Stimulated activated CD8-positive, alpha-beta memory T cell treated with anti-CD3 and anti-CD28 coated beads, Interleukin-12 subunit alpha, Interleukin-12 subunit beta, amount 100 ng/mL, for 1 hour (primary cell): ENCODE data around the gene FARSB.
A peak's percentile ranks its signal among the peaks of the same experiment; 100 is the strongest.
"Not testable (repeated sequence)": the region's sequence is repeated elsewhere in the genome, so short reads cannot be mapped to it uniquely, and the experiment has no call there.

Experiments used
- DNase-seq: peaks from one replicate; pipeline ENCODE4 v3.0.0-alpha.2; 2020; ENCODE audit warnings: low read depth

FARSB gene

DNA sequence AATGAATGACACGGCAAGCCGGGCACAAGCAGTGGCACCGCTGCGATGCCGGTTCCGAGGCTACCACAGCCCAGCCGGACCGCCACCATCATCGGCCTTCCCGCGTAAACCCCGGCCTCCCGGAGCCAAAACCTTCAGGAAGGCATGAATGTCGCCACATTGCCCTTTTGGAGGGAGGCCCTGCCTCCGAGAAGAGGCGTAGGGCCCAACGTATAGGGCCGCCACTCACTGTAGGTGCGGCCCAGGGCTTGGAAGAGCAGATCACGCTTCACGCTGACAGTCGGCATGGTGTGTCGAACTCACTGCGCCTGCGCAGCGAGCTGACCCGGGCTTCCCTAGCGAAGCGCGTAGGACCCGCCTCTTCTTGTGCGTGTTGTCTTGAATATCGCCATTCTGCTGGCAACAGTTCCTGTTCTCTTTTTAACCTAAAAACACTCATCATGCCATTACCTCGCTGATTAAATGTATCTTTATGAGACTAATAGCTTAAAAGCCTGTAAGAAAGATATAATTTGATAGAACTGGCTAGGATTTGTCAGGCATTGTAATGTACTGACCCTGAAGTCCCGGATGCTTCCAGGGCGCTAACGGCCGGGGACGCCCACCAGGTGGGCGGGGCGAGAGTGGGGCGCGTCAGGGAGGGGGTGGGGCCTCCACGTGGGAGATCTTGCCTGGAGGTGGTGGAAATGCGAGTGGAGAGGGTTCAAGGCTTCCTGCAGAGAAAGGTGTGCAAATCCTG is at the start of gene FARSB:
TSS of gene FARSB (minus strand) at position 306 of the 739 bp plus-strand sequence. CDS start at position 287, 19 bp downstream.
- DNase-seq = peak; percentile 90

DNA sequence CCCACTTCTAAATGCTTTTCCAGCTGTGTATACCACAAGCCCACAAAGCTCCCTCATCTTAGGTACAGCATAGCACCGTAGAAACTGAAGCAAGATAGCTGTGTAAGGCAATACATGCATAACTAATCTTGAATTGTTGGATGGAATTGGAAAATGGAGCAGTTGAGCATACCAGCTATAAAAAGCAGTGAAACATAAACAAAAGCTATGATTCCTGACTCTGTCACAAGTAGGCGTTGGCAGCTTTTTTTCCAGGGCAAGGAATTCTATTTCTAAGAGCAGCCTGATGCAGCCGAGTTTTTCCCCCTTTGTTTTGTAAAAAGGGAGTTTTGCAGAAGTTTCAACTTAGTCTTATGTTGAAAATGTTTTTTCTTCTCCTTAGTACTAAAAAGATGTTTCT is 48.0 kb upstream of the FARSB start:
- DNase-seq = no peak

DNA sequence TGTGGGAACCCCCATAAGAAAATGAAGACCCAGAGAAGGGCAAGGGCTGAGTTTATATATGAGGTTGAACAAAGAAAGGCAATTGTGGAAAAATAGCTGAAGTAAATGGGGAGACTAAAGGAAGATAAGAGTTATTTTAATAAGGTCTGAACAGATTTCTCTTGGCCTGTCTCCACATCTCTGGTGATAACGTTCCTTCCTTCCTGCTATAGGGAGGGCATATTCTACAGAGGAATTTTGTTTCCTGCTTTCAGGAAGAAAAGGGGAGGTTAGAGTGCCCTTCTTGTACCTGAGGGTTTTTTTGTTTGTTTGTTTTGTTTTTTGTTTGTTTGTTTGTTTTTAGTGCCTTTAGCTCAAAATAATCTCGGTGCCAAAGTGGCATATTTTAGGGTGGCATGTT is 47.2 kb upstream of the FARSB start:
- DNase-seq = no peak

DNA sequence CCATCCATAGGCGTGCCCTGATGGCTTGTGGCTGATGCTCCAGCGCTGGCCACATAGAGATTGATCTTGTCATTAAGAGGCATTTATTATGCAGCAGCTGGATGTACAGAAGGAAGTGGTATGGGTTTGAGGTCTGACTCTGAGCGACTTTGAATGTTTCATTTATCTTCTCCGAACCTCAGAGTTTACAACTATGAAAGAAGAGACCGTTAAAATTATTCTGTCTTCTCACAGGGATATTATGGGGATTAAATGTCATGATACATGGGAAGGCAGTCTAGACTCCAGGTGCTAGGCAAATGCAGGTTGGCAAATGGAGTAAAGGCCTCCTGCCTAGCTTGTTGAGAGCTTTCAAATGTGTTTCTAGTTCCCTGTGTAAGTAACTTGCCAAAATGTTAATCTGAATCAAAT is 45.8 kb upstream of the FARSB start:
- DNase-seq = no peak

DNA sequence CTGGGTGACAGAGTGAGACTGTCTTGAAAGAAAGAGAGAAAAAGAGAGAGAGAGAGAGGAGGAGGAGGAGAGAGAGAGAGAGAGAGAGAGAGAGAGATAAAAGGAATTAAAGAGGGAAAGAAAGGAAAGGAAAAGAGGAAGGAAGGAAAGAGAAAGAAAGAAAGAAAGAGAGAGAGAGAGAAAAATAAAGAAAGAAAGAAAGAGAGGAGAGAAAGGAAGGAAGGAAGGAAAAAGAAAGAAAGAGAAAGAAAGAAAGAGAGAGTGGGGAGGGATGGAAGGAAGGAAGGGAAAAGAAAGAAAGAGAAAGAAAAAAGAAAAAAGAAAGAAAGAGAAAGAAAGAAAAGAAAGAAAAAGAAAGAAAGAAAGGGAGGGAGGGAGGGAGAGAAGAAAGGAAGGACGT is 45.3 kb upstream of the FARSB start:
- DNase-seq = no peak

DNA sequence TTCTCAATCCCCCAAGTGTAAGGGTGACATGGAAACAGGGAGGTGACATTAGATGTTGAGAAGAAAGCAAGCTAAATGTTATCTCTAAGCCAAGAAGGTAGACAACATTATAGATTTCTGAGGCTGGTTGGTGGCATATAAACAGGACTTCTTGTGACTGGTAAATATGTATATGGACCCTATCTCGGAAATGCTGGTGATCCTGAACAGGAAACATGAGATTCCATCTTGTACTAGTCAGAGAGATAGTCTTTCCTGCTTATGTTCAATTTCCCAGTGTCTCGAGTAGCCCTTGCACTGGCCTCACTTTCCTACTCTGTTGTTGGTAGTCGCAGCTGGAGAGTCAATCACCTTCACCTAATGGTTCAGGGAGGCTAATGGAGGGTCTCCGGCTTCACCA is 42.4 kb upstream of the FARSB start:
- DNase-seq = no peak

DNA sequence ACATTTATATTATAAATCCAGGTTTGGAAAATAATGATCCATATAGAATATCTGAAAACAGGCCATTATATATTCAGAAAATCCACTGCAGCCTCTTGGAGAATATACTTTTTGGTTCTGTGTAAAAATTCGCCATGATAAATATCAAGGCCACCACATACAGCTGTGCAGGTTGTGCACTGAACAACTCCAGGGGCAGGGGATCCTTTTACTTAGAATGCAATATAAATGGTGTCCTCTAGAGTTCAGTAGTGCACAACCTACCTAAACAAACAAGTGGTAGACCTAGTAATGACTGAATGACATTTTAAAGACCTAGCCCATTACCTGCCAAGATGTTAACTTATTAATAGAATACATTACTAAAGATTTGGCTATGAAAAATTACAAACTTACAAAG is 37.9 kb upstream of the FARSB start:
- no peak for DNase-seq

DNA sequence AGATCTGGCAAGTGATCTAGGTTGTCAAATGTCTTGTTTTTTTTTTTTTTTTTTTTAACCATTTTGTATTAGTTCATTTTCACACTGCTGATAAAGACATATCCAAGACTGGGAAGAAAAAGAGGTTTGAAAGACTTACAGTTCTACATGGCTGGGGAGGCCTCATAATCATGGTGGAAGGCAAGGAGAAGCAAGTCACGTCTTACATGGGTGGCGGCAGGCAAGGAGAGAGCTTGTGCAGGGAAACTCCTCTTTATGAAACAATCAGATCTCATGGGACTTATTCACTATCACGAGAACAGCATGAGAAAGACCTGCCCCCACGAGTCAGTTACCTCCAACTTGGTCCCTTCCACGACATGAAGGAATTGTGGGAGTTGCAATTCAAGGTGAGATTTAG is 37.5 kb upstream of the FARSB start:
- DNase-seq = not testable (repeated sequence)

DNA sequence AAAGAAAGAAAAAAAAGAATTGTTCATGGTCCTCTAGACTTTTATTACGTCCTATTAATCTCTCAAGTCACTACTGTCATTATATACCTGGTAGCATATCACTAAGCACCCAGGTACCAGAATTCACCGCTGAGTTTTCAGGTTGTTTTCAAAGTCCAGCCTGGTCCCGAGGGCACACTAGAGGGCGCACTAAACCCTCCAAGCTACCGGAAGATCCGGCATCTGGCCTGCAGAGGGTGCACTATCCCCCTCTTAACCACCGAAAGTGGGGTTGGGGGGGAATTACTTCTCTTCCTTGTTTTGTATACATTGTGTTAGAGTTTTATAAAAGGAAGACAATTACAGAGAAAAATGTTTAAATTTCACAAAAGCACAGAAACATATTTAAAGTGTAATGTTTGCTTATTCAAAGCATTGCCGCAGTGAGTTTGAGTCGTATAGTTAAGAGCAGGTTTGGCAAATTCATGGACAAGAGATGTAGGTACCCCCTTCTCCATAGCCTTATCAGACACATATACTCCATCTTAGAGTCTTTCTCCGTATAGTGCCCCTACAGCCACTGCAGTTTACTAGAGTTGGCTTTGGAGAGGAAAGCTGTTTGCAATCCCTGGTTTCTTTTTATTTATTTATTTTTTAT is 34.8 kb upstream of the FARSB start:
- peak; percentile 53 for DNase-seq

DNA sequence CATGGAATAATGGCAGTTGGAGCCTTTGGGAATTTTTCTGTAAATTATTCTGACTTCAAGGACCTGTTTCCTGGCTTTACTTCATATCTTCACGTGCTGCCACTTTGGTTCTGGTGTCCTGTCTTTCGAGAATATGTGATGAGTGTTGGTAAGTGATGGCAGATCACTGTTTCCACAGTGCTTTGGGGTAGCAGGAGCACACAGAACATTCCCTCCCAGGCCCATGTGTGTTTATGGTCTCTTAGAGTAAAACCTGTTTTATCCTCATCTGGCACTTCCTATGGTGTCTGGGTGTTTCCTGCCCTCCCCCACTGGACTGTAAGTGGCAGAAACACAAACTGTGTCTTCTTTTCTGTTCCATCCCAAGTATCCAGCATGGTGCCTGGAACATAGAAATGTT is 33.4 kb upstream of the FARSB start:
- no peak for DNase-seq

DNA sequence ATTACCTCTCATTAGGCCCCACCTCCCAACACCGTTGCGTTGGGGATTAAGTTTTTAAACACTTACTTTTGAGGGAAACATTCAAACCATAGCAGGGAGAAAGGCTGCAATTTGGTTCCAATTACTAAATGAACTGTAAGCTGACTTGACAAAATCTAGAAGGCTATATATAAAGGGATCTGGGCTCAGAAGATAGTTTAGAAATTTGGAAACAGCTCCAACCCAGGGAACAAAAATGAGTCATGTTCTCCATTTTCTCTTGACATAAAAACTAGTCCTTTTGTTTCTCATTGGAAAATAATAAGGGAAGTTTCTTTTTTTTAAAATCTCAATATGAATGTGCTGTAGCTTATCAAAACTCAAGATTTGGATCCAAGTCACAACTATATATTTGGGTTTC is 33.0 kb upstream of the FARSB start:
- DNase-seq = no peak

DNA sequence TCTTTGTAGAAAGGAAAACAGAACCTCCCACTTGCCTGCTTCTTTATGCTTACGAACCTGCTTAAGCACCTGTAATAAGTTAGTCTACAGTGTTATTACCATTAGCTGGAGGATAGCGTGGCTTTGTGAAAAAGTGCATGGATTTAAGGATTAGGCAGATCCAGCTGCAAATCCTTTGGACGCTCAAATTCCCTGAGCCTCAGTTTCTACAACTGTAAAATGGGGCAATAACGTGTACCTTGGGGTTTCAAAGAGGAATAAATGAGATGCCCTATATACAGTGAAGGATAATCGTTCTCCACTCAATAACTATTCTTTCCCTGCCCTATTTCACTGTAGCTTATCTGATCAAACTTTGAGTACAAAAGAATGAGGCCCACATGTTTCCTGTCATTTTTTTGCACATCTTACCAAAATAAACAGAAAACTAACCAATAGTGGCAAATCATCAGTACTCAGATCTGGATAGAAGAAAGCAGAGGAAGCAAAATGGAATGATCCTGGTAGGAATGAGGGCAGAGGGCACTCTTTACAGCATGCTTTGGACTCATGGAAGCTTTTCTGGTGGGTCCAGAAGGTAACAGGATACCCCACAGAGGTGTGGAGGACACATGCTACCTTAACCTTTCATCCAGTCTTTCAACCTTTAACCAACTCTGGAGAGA is 30.3 kb upstream of the FARSB start:
- no peak for DNase-seq

DNA sequence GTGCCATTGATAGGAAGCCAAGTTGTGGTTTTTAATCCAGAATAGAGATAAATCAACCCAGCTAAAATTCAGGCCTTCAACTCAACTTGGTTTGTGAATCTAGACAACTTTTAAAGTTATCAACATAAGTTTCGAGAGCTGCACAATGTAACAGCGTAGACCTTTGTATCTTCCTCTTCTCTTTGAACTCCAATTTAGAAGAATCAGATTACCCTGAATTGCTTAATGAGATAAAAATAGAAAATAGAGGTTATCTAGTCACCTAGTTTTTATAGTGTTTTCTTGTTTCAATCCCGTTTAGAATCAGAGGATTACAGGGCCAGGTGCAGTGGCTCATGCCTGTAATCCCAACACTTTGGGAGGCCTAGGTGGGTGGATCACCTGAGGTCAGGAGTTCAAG is 27.9 kb upstream of the FARSB start:
- no peak for DNase-seq

DNA sequence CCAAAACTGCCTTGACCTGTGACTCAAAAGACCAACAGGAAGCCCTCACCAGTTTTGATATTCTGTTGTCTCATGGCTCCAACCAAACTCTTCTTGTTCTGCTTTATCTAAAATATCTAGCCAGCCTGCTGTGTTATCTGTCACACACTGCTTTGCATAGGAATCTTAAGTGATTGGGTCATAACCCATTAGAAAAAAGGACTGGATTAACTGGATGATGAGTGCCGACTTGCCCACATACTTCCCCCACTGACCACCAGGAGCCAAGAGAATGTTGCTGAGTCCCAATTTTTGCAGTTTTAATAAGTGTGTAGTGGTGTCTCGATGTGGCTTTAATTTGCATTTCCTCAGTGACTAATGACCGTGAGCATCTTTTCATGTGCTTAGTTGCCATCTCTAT is 22.1 kb upstream of the FARSB start:
- DNase-seq = no peak

DNA sequence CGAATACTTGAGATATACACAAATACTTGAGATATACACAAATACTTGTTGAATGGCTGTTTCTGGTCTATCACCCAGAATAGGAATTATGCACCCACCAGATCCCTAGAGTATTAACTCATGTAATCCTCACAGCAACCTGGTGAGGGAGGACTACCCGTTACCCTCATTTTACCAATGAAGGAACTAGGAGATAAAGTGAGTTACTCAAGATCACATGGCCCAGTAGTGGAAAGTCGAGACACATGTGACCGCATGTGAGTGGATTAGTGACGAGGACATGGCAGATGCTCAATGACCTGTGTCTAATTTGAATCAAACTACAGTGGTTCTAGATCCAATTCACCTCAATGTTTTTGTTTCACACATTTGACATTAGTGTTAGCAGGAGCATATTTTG is 18.0 kb upstream of the FARSB start:
- no peak for DNase-seq

DNA sequence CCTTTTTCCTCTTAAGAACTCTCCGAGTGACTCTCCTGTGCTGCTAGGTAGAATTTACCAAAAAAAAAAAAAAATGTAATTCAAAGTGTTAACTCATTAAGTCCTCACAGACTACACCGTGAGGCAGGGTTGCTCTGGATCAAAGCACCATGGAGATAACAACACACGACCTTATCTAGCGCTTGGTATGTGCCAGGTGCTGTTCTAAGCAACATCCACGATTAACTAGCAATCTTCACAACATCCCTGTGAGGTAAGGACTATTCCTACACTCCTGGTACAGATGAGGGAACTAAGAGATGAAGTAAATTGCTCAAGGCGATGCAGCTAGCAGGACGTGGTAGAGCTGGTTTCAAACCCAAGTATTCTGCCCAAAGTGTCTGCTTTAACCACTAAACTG is 17.4 kb upstream of the FARSB start:
- no peak for DNase-seq

DNA sequence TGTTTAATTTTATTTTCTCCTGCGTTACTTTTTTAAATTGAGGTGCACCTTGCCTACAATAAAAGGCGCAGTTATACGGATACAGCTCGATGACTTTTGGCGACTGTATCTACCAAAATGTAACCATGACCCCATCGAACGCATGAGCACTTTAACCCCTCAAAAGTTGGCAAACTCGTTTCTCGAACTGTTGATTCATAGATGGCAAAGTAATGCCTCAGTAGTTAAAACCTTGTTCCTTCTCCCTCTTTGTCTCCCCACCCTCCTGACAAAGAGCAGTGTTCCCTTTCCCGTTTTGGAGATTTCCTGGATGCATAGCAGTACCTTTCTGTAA is 16.1 kb upstream of the FARSB start:
- DNase-seq = no peak

DNA sequence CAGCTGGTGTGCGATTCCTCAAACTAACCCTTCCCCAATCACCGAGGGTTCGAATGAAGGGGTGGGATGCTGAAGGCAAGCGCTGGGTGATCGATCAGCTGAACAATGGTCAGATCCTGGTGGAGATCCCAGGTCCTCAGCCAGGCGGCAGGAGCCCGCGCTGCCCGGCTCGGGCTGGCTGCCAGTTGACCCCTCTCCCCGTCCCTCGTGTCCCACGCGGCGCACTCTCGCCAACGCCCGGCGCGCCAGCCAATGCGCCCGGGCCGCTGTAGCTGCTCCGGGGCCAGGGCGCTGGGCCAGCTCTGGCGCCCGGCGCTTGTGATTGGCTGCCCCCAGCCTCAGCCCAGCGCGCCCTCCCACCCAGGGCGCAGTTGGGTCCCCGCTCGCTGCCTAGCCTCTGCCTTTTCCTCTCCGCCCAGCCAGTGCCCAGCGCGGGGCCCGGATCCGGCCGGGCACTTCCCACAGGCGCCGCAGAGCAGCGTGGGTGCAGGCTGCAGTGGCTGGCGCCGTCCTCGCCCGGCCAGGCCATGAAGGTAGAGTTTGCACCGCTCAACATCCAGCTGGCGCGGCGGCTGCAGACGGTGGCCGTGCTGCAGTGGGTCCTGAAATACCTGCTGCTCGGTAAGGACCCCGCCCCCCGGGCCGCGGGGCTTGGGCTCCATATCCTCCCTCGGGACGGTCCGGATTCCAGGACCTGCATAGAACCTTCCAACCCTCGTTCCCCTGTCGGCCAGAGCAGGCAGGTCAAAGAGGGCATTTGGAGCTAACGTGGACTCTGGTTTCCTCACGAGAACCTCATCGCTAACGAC is 15.6 kb upstream of the FARSB start, which contains the start of gene MOGAT1:
TSS of gene MOGAT1 (plus strand) at position 400 of the 809 bp plus-strand sequence. CDS start at position 528, 128 bp downstream.
- no peak for DNase-seq

DNA sequence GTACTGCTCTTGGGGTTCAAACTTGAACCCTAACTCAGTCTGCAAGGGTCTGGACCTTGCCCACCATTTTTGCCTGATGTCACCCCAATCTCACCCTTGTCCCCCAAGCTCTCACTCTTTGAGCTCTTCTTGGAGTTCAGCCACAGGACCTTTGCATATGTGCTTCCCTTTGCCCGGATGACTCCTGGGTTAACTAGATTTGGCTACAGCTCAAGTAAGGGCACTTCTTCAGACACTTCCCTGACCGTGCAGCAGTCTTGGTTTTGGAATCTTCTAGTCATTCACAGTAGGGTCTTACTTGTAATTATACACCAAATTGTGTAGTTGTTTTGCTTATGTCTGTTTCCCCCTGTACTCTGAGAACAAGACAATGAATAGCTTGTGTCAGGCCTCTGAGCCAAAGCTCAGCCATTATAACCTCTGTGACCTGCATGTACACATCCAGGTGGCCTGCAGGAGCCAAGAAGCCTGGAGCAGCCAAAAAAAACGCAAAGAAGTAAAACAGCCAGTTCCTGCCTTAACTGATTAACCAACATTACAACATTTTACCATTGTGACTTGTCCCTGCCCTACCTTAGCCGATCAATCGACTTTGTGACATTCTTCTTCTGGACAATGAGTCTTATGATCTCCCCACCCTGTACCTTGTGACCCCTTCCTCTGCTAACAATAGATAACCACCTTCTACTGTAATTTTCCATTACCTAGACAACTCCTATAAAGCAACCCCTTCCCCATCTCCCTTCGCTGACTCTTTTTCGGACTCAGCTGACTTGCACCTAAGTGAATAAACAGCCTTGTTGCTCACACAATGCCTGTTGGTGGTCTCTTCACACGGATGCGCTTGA is 14.5 kb upstream of the FARSB start:
- no peak for DNase-seq

DNA sequence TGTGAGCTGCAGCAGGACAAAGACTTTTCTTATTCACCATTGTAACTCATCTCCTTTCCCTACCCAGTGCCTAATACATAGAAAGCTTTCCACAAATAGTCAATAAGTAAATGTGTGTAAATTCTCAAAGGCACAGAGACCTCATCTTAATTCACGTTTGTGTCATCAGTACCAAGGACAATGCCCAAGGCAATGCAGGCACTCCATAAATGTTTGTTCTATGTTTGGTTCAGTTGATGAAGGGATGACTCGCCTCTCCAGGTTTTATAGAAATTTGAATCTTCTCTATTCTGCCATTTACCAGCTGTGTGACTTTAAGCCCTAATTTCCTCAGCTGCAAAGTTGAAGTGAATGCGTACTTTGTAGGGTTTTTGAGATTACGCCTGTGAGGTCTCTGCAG is 13.5 kb upstream of the FARSB start:
- no peak for DNase-seq

DNA sequence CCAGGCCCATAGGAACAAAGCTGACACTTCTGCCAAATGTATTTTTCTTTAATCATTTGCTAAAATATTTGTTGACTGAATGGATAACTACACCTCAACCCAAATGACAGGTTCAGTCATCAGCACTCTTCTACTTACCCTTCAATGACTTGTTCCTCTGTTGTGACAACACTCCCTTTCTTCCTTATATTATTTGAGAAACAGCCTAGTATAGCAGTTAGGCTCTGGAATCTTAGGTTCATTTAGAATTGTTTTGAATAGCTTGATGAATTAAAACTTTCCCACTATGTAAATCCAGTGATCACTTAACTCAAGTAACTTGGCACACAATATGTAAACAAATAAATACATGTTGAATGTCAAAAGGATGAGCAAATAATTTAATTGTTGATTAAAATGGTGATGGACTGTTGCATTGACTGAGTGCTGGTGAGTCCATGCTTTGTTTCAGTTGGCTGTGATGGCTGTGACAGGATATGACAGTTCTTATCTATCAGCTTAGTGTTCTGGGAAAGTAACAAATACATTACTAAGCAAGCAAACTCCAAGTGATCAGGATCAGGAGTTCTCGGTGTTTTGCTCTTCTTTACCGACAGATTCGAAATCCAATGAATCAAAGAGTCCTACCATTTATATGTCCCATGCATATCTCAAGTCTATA is 12.7 kb upstream of the FARSB start:
- DNase-seq = no peak
